ENCODE measurements around the gene SPATA46. TPM values are rescaled to one million over a fixed set of nuclear protein-coding genes. Genes with fewer than 3 reads are reported as not detected.
"Not testable (repeated sequence)": the region's sequence is repeated elsewhere in the genome, so short reads cannot be mapped to it uniquely, and the experiment has no call there.

The SPATA46 gene
- total RNA-seq: not detected in 3 replicates
- long read RNA-seq: 0 reads

- DNase-seq (ENCODE audit: low spot score): no peak
- Mint-ChIP-seq H3K4me1 (ENCODE audit: low read depth) (peaks cover 17% of the 10 kb centered on the region), H3K9me3 (ENCODE audit: low read depth) (no peaks in the 10 kb centered on the region), H3K27me3 (ENCODE audit: low read depth) (no peaks in the 10 kb centered on the region), H3K36me3 (ENCODE audit: low read depth) (peaks cover 2% of the 10 kb centered on the region), H3K27ac (ENCODE audit: unreplicated experiment) (no peak within 1 kb of the TSS), H3K4me3 (ENCODE audit: unreplicated experiment) (no peak within 1 kb of the TSS)
- no peak for TF ChIP-seq CTCF (IDR thresholded peaks at IDR 0.05)
These were observed at the start of gene SPATA46 for GRCh38 chr1:162376691-162377090. SPATA46 (minus strand) TSS chr1:162376854; CDS start chr1:162376790, 64 bp downstream.

DNA sequence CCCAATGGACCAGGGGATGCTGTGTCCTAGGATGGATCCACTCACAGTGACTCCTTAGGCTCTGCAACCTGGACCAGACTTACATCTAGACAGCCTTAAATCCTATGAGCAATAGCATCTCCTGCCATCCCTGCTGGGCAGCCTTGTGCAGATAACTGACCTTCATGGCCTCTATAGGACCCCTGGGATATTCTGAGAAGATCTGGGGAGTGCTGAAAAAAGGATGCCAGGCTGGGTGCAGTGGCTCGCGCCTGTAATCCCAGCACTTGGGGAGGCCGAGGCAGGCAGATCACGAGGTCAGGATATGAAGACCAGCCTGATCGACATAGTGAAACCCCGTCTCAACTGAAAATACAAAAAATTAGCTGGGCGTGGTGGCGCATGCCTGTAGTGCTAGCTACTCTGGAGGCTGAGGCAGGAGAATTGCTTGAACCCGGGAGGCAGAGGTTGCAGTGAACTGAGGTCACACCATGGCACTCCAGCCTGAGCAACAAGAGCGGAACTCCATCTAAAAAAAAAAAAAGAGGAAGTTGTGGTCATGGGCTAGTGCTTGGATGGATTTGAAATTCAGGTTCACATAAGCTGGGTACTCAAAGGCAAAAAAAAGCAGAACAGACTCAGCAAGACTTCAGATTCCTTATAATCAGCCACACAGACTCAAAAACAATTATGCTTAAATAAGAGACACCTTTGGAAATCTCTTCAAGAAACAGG lies 46.2 kb upstream of the SPATA46 start:
- Mint-ChIP-seq H3K36me3 (ENCODE audit: low read depth) (peaks cover 2% of the 10 kb centered on the region), H3K4me1 (ENCODE audit: low read depth) (no peaks in the 10 kb centered on the region), H3K27me3 (ENCODE audit: low read depth) (no peaks in the 10 kb centered on the region), H3K4me3 (ENCODE audit: unreplicated experiment) (no peak overlapping the region), H3K9me3 (ENCODE audit: low read depth) (peaks cover 9% of the 10 kb centered on the region), H3K27ac (ENCODE audit: unreplicated experiment) (no peak overlapping the region)
- no peak for TF ChIP-seq CTCF (IDR thresholded peaks at IDR 0.05)
- no peak for DNase-seq (ENCODE audit: low spot score)

DNA sequence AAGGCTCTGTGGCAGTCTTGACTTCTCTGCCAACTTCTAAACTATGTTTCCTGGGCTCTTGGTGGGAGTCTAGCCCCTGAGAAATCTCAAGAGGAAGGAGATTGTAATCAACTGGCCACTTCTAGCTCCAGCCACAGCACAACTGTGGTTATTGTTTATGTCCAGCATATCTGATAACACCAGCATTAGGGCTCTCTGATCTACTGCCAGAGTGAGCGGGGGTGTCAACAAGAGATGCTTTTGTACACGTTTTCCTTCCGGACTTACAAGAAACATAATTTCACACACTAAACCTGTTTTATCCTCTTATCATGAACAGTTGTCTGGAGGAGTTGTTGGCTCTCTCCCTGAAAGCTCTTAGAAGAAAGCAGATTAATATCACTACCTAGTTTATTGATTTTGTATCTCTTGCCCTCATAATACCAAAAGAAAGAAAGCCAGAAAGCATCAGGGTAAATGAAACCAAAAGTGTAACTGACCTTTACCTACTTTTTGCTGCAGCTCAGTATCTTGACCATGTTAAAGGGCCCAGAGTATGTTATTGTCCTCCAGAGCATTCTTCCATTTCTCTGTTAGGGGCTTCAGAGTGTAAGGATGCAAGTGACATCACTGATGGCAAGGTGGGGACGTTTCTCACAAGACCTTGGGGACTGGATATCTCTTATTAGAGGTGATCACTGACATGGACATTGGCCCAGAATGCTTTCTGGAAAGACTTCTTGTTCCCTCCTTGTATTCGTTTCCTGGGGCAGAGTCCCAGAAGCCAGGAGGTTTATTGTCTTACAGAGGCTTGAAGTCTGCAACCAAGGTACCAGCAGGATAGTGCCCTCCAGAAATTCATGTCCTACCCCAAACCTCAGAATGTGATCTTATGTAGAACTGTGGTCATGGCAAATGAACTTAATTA lies 44.9 kb upstream of the SPATA46 start:
- TF ChIP-seq CTCF (IDR thresholded peaks at IDR 0.05): no peak
- Mint-ChIP-seq H3K27ac (ENCODE audit: unreplicated experiment) (no peak overlapping the region), H3K27me3 (ENCODE audit: low read depth) (no peaks in the 10 kb centered on the region), H3K9me3 (ENCODE audit: low read depth) (peaks cover 9% of the 10 kb centered on the region), H3K36me3 (ENCODE audit: low read depth) (peaks cover 2% of the 10 kb centered on the region), H3K4me3 (ENCODE audit: unreplicated experiment) (no peak overlapping the region), H3K4me1 (ENCODE audit: low read depth) (no peaks in the 10 kb centered on the region)
- no peak for DNase-seq (ENCODE audit: low spot score)

DNA sequence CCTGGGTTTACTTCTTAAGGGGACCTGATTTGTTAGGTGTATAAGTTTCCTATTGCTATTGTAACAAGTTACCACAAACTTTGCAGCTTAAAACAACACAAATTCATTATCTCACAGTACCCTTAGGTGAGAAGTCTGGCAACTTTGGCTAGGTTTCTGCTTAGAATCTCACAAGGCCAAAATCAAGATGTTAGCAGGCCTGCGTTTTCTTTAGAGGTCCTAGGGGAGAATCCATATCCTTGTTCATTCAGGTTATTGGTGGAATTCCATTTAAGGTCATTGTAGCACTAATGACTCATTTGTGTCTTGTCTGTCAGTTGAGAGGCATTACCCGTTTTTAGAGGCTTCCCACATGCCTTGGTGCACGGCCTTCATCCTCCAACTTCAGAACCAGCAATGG lies 43.5 kb upstream of the SPATA46 start:
- TF ChIP-seq CTCF (IDR thresholded peaks at IDR 0.05): no peak
- Mint-ChIP-seq H3K9me3 (ENCODE audit: low read depth) (peaks cover 19% of the 10 kb centered on the region), H3K4me1 (ENCODE audit: low read depth) (no peaks in the 10 kb centered on the region), H3K27ac (ENCODE audit: unreplicated experiment) (no peak overlapping the region), H3K27me3 (ENCODE audit: low read depth) (no peaks in the 10 kb centered on the region), H3K36me3 (ENCODE audit: low read depth) (peaks cover 2% of the 10 kb centered on the region), H3K4me3 (ENCODE audit: unreplicated experiment) (no peak overlapping the region)
- no peak for DNase-seq (ENCODE audit: low spot score)

- H3K4me3 Mint-ChIP-seq (ENCODE audit: unreplicated experiment); H3K36me3 Mint-ChIP-seq (ENCODE audit: low read depth); H3K27me3 Mint-ChIP-seq (ENCODE audit: low read depth); H3K27ac Mint-ChIP-seq (ENCODE audit: unreplicated experiment); DNase-seq (ENCODE audit: low spot score); H3K4me1 Mint-ChIP-seq (ENCODE audit: low read depth): not testable (repeated sequence)
- H3K9me3 Mint-ChIP-seq (ENCODE audit: low read depth): peaks cover 20% of the 10 kb centered on the region
These were observed 42.8 kb upstream of the SPATA46 start for GRCh38 chr1:162419450-162419931.

- H3K27me3 Mint-ChIP-seq (ENCODE audit: low read depth); DNase-seq (ENCODE audit: low spot score): not testable (repeated sequence)
These were observed 41.9 kb upstream of the SPATA46 start for GRCh38 chr1:162418584-162418983.

More at GRCh38 chr1:162418584-162418983, 41.9 kb upstream of the SPATA46 start:
- not testable (repeated sequence) for H3K4me3 Mint-ChIP-seq (ENCODE audit: unreplicated experiment); H3K27ac Mint-ChIP-seq (ENCODE audit: unreplicated experiment); H3K4me1 Mint-ChIP-seq (ENCODE audit: low read depth); H3K36me3 Mint-ChIP-seq (ENCODE audit: low read depth)
- H3K9me3 Mint-ChIP-seq (ENCODE audit: low read depth): peaks cover 17% of the 10 kb centered on the region

Data from chondrocyte (in vitro differentiated cells).